Ascending aorta (tissue), 2 donors: ENCODE measurements around the gene TEX13B. TPM values are rescaled to one million over a fixed set of nuclear protein-coding genes. Genes with fewer than 3 reads are reported as not detected.
"Not testable (repeated sequence)": the region's sequence is repeated elsewhere in the genome, so short reads cannot be mapped to it uniquely, and the experiment has no call there.

ENCODE experiments used
- DNase-seq, 2 donors: peaks; one replicate each; pipeline ENCODE4 v3.0.0-alpha.2; 2019; ENCODE audit warnings: low spot score in 2 of 2
- H3K27ac ChIP-seq, 2 donors: fragments of 200-600 bp; sonication (generic); one replicate each; pipeline ENCODE4 v1.5.1; 2016 to 2017; ENCODE audit warnings: mild to moderate bottlenecking in 1 of 2
- H3K27me3 ChIP-seq: fragments of 200-600 bp; sonication (generic); one replicate; pipeline ENCODE4 v1.5.1; 2017
- H3K36me3 ChIP-seq, 2 donors: fragments of 200-600 bp; sonication (generic); one replicate each; pipeline ENCODE4 v1.5.1; 2016
- H3K4me1 ChIP-seq, 2 donors: fragments of 200-600 bp; sonication (generic); one replicate each; pipeline ENCODE4 v1.5.1; 2016 to 2017; ENCODE audit warnings: mild to moderate bottlenecking in 1 of 2
- H3K4me3 ChIP-seq, 2 donors: fragments of 200-600 bp; sonication (generic); one replicate each; pipeline ENCODE4 v1.5.1; 2016 to 2017; ENCODE audit warnings: mild to moderate bottlenecking in 1 of 2
- H3K9me3 ChIP-seq, 2 donors: fragments of 200-600 bp; sonication (generic); one replicate each; pipeline ENCODE4 v1.5.1; 2016
- intact Hi-C: fragments of 100-400 bp; cut with DNase I; formaldehyde crosslinking; loops from one replicate; pipeline ENCODE4 v1.15.1; 2023
- total RNA-seq: library from RNA; depleted of rRNA; stranded (reverse); fragments of >200 nt; gene quantifications from one replicate; pipeline ENCODE4 v1.1.0, GENCODE V29; 2016
- TF ChIP-seq, protein P1 (sequence below), 3 experiments: fragments of 200-600 bp in 2 of 3; fragments of 450-650 bp in 1 of 3; sonication (generic) in 2 of 3; IDR thresholded peaks; one replicate each; pipeline ENCODE4 v1.5.1; 2016 to 2019; ENCODE audit warnings: antibody characterized with exemption in 3 of 3, mild to moderate bottlenecking in 1 of 3, moderate library complexity in 1 of 3

TEX13B gene
- total RNA-seq, 1 donor from 2014 or later = not detected

DNA sequence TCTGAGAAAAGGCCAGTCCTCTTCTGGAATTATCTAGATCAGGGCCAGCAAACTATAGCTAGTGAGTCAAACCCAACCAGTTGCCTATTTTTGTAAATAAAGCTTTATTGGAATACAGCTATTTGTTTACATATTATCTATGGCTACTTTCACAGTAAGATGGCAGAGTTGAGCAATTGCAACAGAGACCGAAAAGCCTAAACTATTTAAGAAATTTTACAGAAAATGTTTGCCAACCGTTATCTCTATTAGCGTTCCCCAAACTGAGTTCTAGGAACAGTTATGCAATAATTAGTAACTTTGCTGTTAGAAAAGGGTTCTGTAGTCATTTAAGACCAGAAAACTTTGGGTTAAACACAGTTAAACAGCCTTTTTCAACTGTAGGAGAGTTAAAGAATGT lies 10.5 kb downstream of the TEX13B start:
- H3K4me3 ChIP-seq = no peak overlapping the region
- no peaks in the 10 kb centered on the region for H3K9me3 ChIP-seq
- intact Hi-C loops = no loop called here
- no peaks in the 10 kb centered on the region for H3K4me1 ChIP-seq
- H3K36me3 ChIP-seq = no peaks in the 10 kb centered on the region
- TF ChIP-seq, protein P1, sequence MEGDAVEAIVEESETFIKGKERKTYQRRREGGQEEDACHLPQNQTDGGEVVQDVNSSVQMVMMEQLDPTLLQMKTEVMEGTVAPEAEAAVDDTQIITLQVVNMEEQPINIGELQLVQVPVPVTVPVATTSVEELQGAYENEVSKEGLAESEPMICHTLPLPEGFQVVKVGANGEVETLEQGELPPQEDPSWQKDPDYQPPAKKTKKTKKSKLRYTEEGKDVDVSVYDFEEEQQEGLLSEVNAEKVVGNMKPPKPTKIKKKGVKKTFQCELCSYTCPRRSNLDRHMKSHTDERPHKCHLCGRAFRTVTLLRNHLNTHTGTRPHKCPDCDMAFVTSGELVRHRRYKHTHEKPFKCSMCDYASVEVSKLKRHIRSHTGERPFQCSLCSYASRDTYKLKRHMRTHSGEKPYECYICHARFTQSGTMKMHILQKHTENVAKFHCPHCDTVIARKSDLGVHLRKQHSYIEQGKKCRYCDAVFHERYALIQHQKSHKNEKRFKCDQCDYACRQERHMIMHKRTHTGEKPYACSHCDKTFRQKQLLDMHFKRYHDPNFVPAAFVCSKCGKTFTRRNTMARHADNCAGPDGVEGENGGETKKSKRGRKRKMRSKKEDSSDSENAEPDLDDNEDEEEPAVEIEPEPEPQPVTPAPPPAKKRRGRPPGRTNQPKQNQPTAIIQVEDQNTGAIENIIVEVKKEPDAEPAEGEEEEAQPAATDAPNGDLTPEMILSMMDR (IDR thresholded peaks at IDR 0.05) = no peak
- DNase-seq = no peak
- no peak overlapping the region for H3K27ac ChIP-seq
- H3K27me3 ChIP-seq = no peaks in the 10 kb centered on the region

DNA sequence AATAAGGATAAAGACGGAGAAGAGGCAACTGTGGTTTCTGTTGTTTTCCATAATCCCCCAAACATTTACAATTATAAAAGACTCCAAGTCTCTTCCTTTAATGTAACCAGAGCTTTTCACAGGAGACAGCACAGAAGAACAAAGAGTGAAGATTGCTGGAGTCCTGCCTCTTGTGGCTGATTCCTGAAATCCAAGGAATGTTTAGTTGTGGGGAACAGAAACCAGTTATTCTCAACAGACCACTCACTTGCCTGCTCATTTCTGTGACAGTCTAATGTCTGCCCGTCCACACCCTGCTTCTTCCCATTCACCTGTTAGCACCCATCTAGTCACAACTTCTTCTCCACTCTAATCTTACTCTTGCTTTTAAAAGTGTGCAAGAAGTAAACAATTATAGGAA lies 12.1 kb downstream of the TEX13B start:
- no peaks in the 10 kb centered on the region for H3K4me1 ChIP-seq
- no peaks in the 10 kb centered on the region for H3K9me3 ChIP-seq
- intact Hi-C loops = no loop called here
- TF ChIP-seq, protein P1 (IDR thresholded peaks at IDR 0.05) = no peak
- H3K27me3 ChIP-seq = no peaks in the 10 kb centered on the region
- no peak for DNase-seq
- no peak overlapping the region for H3K4me3 ChIP-seq
- no peak overlapping the region for H3K27ac ChIP-seq
- no peaks in the 10 kb centered on the region for H3K36me3 ChIP-seq

DNA sequence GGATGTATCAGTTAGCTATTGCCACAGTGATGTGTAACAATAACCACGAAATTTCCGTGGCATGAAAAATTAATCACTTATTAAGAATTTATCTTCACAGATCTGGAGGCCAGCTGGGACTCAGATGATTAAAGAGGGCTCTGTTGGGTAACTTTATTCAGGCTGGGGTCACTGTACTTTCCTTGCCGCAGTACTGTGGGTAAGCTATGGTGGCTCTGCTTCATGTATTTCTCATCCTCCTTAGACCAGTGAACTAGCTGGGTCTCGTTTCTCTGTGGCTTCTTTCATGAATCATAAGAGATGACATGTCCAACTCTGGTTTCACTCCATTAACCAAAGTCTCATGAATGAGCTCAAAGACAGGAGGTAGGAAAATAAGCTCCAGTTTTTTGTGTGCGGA lies 13.5 kb downstream of the TEX13B start:
- intact Hi-C loops = no loop called here

DNA sequence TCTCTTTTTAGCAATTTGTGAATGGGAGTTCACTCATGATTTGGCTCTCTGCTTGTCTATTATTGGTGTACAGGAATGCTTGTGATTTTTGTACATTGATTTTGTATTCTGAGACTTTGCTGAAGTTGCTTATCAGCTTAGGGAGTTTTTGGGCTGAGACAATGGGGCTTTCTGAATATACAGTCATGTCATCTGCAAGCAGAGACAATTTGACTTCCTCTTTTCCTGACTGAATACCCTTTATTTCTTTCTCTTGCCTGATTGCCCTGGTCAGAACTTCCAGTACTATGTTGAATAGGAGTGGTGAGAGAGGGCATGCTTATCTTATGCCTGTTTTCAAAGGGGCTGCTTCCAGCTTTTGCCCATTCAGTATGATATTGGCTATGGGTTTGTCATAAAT lies 26.8 kb downstream of the TEX13B start:
- H3K4me1 ChIP-seq, H3K27me3 ChIP-seq, H3K9me3 ChIP-seq, intact Hi-C loops, H3K36me3 ChIP-seq, DNase-seq, H3K4me3 ChIP-seq, H3K27ac ChIP-seq: not testable (repeated sequence)

More for the DNA sequence above, 13.5 kb downstream of the TEX13B start:
- Histone ChIP-seq H3K4me1 (no peaks in the 10 kb centered on the region), H3K27ac (no peak overlapping the region), H3K36me3 (no peaks in the 10 kb centered on the region), H3K9me3 (no peaks in the 10 kb centered on the region), H3K4me3 (no peak overlapping the region), H3K27me3 (no peaks in the 10 kb centered on the region)
- DNase-seq = no peak
- TF ChIP-seq, protein P1 (IDR thresholded peaks at IDR 0.05) = no peak

DNA sequence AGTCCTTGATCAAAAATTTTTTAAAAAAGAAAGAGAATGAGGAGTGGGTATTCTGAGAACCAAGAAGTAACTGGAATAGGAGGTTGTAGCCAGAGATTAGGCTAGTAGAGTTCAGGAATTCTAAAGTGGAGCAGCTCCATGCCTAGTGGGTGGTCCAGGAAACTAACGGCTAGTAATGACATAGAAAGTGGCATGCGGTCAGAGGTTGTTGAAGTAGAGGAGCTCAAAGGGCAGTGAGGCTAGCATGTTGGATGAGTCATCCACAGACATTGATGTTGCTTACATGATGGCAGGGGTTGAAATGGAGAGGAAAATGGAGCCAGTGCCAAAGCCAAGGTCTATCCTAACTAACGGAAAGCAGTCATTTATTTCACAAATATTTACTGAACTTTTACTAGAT lies 42.1 kb downstream of the TEX13B start:
- no peak for DNase-seq
- intact Hi-C loops = no loop called here
- Histone ChIP-seq H3K27me3 (no peaks in the 10 kb centered on the region), H3K4me3 (no peak overlapping the region), H3K4me1 (no peaks in the 10 kb centered on the region), H3K27ac (no peak overlapping the region), H3K9me3 (no peaks in the 10 kb centered on the region), H3K36me3 (no peaks in the 10 kb centered on the region)
- TF ChIP-seq, protein P1 (IDR thresholded peaks at IDR 0.05) = no peak

DNA sequence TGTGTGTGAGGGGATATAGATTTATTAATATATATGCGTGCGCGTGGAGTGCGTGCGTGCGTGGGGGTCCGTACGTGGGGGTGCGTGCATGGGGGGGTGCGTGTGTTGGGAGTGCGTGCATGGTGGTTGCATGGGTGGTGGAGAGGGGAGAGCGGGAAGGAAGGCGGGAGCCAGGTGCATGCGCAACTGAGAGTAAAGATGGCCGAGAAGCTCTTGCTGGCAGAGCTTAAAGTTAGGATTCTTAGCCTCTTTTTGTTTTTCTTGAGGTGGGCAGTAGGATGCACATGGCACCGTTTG lies 45.8 kb downstream of the TEX13B start:
- Histone ChIP-seq H3K36me3 (no peaks in the 10 kb centered on the region), H3K27me3 (no peaks in the 10 kb centered on the region), H3K4me3 (no peak overlapping the region), H3K4me1 (no peaks in the 10 kb centered on the region), H3K27ac (no peak overlapping the region), H3K9me3 (no peaks in the 10 kb centered on the region)
- intact Hi-C loops = no loop called here
- no peak for DNase-seq
- TF ChIP-seq, protein P1 (IDR thresholded peaks at IDR 0.05) = no peak
